DMS53 treated with DMSO at 0.1 percent for 48 hours (cell line): ENCODE results near the gene TRPC1.
"Not testable (repeated sequence)": the region's sequence is repeated elsewhere in the genome, so short reads cannot be mapped to it uniquely, and the experiment has no call there.

ENCODE experiments used
- DNase-seq: peaks from one replicate; lab custom pipeline; 2025; ENCODE audit not compliant: unreplicated experiment; lab: John Stamatoyannopoulos, UW

Gene TRPC1

GRCh38 chr3:142723968-142724681, at the start of gene TRPC1:
TRPC1 (plus strand) TSS chr3:142724034; CDS start chr3:142724560, 526 bp downstream.
- peak; percentile 65 for DNase-seq

DNA sequence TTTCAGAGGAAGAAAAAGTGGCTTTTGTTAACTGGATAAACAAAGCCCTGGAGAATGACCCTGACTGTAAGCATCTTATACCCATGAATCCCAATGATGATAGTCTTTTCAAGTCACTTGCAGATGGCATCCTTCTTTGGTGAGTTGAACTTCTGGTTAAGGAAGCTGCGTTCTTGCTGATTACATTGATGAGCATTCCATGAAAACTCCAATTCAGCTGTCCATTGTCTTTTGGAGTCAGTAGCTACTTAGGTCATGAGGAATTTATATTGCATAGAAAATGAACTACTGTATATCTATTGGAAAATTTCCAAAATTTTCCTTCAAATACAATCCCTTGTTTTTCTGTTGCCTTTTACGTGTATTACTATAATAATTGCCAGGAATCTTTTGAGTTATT, 47.7 kb upstream of the TRPC1 start:
- no peak for DNase-seq

- no peak for DNase-seq
These were observed 43.1 kb upstream of the TRPC1 start for GRCh38 chr3:142680710-142681109.

DNA sequence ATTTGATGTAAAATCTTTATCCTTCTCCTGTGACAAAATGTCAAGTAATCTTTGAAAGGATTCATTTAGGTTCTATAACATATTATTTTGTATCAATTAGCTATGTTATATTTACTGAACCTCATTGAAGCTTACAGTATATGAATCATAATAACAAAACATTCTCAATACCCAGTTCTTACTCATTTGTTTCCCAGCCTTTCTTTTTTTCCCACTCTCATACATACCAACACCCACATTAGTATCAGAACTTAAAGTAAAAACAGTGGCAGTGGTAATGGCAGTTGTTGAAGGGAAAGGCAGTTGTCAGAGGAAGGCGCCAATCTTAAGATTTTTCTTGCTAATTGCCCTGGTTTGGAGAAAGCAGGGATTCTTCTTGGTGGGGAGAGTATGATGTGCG, 33.2 kb upstream of the TRPC1 start:
- no peak for DNase-seq

DNA sequence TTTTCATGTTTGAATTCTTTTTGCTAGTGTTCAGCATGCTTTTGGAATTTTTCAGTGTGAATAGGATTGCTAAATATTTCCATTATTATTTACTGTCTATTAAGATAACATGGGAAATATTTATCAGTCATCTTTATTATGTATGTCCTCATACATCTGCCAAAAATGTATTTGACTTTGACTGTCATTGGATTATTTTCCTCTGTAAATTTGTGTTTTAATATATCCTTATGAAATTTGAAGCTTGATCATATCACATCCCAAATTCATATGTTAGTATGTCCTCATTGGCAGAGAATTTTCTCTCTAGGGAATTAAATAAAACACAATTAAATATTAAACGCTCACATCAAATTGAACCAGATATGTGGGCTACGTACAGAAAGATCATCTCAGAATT, 32.3 kb upstream of the TRPC1 start:
- no peak for DNase-seq

GRCh38 chr3:142693136-142693853, 30.5 kb upstream of the TRPC1 start:
- no peak for DNase-seq

DNA sequence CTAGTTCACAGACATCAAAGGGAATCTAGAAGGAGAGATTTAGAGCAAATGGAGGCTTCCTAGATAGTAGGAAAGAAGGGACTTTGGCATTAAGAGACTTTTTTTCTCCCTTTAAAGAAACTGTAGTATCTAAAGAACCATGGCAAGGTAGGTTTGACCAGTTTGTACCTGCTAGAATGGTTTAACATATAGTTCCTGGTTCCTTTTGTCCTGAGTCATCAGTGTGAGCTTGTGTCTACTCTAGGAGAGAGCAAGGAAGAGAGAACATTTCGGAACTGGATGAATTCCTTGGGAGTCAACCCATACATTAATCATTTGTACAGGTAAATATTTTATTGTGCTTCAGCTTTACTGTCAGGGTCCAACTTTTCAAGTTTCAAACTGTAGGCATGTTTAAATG, 29.6 kb upstream of the TRPC1 start:
- DNase-seq: no peak

GRCh38 chr3:142705198-142705597, 18.6 kb upstream of the TRPC1 start:
- DNase-seq: no peak

GRCh38 chr3:142706321-142707127, 17.3 kb upstream of the TRPC1 start:
- no peak for DNase-seq

DNA sequence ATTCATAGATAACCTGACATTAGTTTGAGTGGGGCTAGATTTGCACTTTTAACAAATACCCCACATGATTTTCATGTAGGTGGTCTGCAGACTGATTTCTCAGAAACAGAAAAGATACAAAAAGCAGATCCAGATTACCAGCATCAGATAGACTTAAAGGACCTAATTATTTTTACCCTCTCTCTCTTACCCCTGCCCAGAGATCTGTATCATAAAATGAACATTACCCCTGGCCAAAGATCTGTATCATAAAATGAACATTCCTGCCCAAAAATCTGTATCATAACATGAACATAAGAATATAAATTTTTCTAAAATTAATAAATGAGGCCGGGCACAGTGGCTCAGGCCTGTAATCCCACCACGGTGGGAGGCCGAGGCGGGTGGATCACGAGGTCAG, 14.6 kb upstream of the TRPC1 start:
- DNase-seq: no peak

- not testable (repeated sequence) for DNase-seq
These were observed 9.0 kb upstream of the TRPC1 start for GRCh38 chr3:142714882-142715281.

GRCh38 chr3:142716102-142716501, 7.7 kb upstream of the TRPC1 start:
- no peak for DNase-seq

GRCh38 chr3:142723665-142723967, 218 bp upstream of the TRPC1 start:
- no peak for DNase-seq

- DNase-seq: no peak
These were observed 985 bp downstream of the TRPC1 start for GRCh38 chr3:142724682-142725356.

- DNase-seq: no peak
These were observed 1.5 kb downstream of the TRPC1 start for GRCh38 chr3:142725357-142725739.

DNA sequence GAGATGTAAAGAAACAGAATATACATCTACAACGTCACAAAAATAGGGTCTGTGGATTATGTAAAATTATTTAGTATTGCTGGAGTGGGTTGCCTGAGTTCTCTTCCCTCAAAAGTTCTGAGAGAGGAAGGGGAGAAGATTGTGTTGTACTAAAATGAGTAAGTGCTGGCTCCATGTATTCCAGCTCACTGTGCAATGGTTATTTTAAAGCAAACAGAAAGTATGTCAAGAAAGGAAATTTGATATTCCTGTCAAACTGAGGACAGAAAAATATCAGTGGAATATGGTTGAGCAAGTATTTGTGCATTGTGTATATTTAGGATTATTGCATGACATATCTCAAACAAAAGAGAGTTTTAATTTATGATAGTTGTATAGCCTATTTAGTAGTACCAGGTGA, 2.2 kb downstream of the TRPC1 start:
- DNase-seq: no peak

DNA sequence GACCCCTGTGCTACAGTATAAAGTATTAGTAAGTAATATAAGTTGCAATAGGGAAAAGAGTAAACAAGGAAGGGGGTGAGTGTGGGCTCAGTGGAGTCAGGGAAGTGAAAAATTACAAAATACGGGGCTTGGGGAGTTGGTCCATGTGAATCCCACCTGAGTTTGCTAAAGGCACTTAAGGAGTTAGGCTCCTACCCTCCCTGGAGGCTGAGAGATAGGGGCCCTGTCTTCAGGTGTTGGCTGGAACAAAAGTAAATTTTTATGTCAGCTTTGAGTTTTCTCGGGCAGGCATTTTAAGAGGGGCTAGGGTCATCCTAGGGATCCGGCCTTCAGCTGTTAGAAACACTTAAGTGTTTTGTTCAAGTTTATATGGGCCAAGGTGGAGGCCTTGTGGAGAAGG, 8.2 kb downstream of the TRPC1 start:
- DNase-seq: no peak

- no peak for DNase-seq
These were observed 11.0 kb downstream of the TRPC1 start for GRCh38 chr3:142734834-142735233.

GRCh38 chr3:142735462-142735861, 11.6 kb downstream of the TRPC1 start:
- no peak for DNase-seq

- DNase-seq: no peak
These were observed 14.6 kb downstream of the TRPC1 start for GRCh38 chr3:142738396-142738795.

- no peak for DNase-seq
These were observed 22.8 kb downstream of the TRPC1 start for GRCh38 chr3:142746646-142747045.
